Stomach smooth muscle (tissue), 2 donors: ENCODE results near the gene HTR7.

ENCODE experiments used
- H3K27ac ChIP-seq: one replicate; pipeline ENCODE4 v1.7.0; 2013; ENCODE audit warnings: mild to moderate bottlenecking, low read length, inconsistent platforms
- H3K27me3 ChIP-seq, 2 donors: one replicate each; pipeline ENCODE4 v1.7.0; 2013; ENCODE audit warnings: low read length in 2 of 2; ENCODE audit not compliant: insufficient read depth in 2 of 2, control insufficient read depth in 1 of 2
- H3K36me3 ChIP-seq, 2 donors: one replicate each; pipeline ENCODE4 v1.7.0; 2013; ENCODE audit warnings: low read length in 2 of 2; ENCODE audit not compliant: control insufficient read depth in 2 of 2, insufficient read depth in 2 of 2
- H3K4me1 ChIP-seq: one replicate; pipeline ENCODE4 v1.7.0; 2013; ENCODE audit warnings: low read length; ENCODE audit not compliant: control insufficient read depth, insufficient read depth
- H3K4me3 ChIP-seq, 2 donors: one replicate each; pipeline ENCODE4 v1.7.0; 2013; ENCODE audit warnings: low read length in 2 of 2
- H3K9ac ChIP-seq, 2 donors: one replicate each; pipeline ENCODE4 v1.7.0; 2013; ENCODE audit warnings: low read length in 2 of 2, mild to moderate bottlenecking in 1 of 2
- H3K9me3 ChIP-seq, 2 donors: one replicate each; pipeline ENCODE4 v1.7.0; 2013; ENCODE audit warnings: low read length in 2 of 2; ENCODE audit not compliant: control insufficient read depth in 2 of 2
- donor health status: healthy.
- donor health status: Pancreatic carcinoma.

HTR7 gene

DNA sequence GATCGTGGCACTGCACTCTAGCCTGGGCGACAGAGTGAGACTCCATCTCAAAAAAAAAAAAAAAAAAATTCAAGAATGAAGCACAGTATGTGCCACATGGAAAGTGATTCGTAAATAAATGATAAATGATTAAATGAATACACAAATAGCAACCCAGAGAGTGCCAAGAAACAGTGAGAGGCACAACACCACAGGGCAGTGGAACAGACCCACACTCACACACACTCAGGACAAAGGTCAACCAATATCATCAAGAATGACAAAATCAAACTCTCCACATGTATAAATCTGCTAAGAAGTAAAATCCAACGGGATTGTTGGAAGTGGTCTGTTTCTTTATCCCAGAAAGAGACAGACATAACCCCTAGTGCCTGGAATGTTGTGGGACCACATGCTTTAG, 77.4 kb downstream of the HTR7 start:
- H3K27ac ChIP-seq: no peak overlapping the region
- H3K4me3 ChIP-seq: no peak overlapping the region
- H3K9me3 ChIP-seq: no peaks in the 10 kb centered on the region
- no peak overlapping the region for H3K9ac ChIP-seq
- no peaks in the 10 kb centered on the region for H3K36me3 ChIP-seq
- H3K4me1 ChIP-seq: no peaks in the 10 kb centered on the region
- no peaks in the 10 kb centered on the region for H3K27me3 ChIP-seq

DNA sequence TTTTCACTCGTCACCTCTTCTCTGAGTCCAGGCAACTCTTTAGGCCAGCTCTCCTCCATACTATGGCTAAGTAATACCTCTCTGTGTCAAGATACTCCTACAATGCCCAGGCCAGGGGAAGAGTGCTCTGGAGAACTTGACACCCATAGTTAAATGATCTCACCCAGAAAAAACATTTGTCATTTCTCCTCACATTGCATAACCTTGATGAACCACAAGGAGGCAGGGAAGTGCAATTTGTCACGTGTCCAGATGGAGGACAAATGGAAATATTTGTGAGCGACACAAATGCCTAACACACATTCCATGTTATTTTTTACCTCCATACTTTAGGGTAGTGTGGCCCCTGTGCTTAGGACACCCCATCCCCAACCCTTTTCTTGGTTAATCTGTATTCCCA, 78.3 kb downstream of the HTR7 start:
- H3K27ac ChIP-seq: no peak overlapping the region
- no peak overlapping the region for H3K9ac ChIP-seq
- H3K9me3 ChIP-seq: no peaks in the 10 kb centered on the region
- H3K4me3 ChIP-seq: no peak overlapping the region
- no peaks in the 10 kb centered on the region for H3K4me1 ChIP-seq
- no peaks in the 10 kb centered on the region for H3K36me3 ChIP-seq
- no peaks in the 10 kb centered on the region for H3K27me3 ChIP-seq

GRCh38 chr10:90777621-90778020, 80.2 kb downstream of the HTR7 start:
- H3K4me1 ChIP-seq: no peaks in the 10 kb centered on the region

DNA sequence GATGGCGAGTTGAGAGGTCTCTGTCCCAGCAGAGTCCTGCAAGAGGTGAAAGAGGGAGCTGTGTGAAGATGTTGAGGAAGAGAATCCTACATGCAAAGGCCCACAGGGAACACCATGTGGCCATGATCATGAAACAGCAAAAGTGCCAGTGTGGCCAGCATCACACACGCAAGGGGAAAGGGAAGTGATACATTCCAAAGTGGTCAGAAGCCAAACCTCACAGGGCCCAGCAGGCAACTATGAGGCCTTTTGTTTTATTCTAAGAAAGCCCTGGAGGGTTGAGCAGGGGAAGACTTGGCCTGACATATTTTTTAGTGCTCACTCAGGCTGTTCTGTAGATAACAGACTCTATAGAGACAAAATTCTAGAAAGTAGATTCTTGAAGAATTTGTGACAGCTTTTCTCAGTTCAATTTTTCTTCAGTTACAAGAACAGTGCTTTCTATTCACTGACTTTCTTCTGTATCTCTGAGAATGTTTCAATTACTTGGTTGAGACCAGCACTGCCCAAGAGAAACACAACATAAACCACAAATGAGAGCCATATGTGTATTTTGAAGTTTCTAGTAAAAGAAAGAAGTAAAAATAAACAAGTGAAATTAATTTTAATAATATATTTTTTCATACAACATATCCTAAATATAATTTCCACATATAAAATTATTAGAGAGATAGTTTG, 82.3 kb downstream of the HTR7 start:
- Histone ChIP-seq H3K9me3 (no peaks in the 10 kb centered on the region), H3K27me3 (no peaks in the 10 kb centered on the region), H3K36me3 (no peaks in the 10 kb centered on the region), H3K27ac (no peak overlapping the region), H3K9ac (no peak overlapping the region), H3K4me3 (no peak overlapping the region), H3K4me1 (no peaks in the 10 kb centered on the region)

More at GRCh38 chr10:90777621-90778020, 80.2 kb downstream of the HTR7 start:
- Histone ChIP-seq H3K4me3 (no peak overlapping the region), H3K9ac (no peak overlapping the region), H3K36me3 (no peaks in the 10 kb centered on the region), H3K27me3 (no peaks in the 10 kb centered on the region), H3K27ac (no peak overlapping the region), H3K9me3 (no peaks in the 10 kb centered on the region)

DNA sequence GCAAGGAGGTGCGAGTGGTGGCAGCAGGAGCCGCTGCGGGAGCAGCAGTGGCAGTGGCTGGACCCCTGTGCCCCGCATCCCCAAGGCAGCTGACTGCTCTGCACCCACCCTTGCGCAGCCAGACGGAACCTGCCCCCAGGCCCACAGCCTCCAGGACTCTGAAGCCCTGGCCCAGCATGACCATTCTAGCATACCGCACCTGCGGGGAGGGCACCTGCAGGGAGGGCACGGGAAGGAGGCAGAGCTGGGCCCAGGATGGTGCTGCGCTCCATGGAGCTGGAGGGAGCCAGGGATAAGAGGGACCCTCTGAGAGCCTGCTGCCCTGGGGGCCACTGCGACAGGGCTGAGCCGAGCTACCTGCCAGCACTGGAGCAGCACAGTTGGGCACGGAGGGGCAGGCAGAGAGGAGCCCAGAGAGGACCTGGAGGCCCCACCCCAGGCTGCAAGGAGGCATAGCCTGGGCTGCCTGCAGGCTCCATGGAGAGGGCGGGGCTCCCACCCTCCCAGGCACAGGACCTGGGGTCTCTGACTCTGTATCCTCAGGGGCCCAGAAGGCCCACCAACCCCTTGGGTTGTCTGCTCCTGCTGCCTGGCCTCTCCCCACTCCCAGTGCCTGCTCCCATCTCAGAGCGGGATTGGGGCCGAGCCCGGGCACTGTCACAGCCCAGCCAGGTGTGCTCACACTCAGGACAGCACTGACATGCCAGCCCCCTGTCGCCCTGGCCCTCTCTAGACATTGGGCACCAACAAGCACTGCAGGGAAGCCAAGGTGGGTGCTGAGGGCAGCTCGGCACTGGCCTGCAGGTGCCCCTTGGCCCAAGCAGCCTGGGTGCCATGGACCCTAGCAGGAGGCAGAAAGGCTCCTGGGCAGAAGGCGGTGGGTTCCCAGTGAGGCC, 87.6 kb downstream of the HTR7 start:
- H3K27me3 ChIP-seq: no peaks in the 10 kb centered on the region
- no peak overlapping the region for H3K4me3 ChIP-seq
- H3K9ac ChIP-seq: no peak overlapping the region
- no peaks in the 10 kb centered on the region for H3K36me3 ChIP-seq
- H3K9me3 ChIP-seq: no peaks in the 10 kb centered on the region
- no peak overlapping the region for H3K27ac ChIP-seq
- no peaks in the 10 kb centered on the region for H3K4me1 ChIP-seq

DNA sequence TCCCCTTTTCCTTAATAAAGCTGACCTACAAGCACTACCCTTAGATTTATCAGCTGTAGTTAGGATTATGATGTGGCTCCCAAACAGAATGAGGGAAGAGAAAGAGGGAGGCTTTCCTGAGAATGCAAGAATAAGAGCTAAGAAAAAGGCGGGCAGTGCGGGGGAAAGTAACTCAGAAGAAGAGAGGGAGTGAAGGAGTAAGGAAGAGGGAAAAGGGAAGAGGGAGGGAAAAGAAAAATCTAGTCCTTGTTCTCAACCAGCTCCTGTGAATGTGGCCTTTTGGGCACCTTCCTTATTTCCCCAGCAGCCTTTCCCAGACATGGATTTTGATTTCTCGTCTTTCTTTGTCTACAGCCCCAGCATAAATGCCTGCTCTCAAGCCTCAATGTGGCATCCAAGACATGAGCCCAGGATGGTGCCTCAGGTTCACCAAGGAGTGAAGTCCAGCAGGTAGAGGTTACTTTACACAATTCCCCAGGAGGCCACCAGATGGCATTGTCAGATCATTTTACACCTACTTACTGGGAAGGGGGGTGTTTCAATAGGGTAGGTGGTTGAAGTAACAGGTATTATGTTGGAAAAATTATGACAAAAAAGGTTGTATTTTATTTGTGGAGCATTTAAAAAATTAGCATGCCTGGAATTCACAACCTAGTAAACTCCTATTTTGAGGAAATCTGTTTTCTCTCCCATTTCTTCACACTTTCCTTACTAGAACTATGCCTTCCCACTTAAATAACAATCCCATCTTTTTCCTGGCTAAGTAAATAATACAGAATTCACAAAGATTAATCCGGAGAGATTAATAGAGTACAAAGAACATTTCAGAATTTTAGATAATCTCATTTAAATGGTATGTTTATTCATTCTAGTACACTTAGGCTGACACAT, 106.5 kb downstream of the HTR7 start:
- Histone ChIP-seq H3K27me3 (no peaks in the 10 kb centered on the region), H3K36me3 (no peaks in the 10 kb centered on the region), H3K4me3 (no peak overlapping the region)

DNA sequence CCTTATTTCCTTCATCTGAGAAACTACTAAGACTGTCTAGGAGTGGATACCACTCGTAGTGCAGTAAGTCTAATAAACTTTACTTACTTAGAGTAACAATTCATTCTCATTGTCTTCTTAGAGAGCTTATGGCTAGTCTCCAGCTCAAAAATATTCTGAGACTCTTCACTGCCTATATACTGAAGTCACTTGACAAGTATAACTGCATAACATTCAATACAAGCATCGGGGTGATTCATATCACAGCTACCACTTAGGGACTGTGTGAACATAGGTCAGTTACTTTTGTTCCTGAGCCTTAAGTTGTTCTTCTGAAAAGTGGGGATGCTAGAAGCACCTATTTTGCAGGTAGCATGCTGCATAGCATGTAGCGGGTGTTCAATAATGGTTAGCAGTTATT, 111.0 kb downstream of the HTR7 start:
- Histone ChIP-seq H3K27me3 (no peaks in the 10 kb centered on the region), H3K9ac (no peak overlapping the region), H3K4me1 (no peaks in the 10 kb centered on the region), H3K4me3 (no peak overlapping the region), H3K9me3 (no peaks in the 10 kb centered on the region), H3K36me3 (no peaks in the 10 kb centered on the region), H3K27ac (no peak overlapping the region)

More for the DNA sequence above, 106.5 kb downstream of the HTR7 start:
- Histone ChIP-seq H3K9ac (no peak overlapping the region), H3K9me3 (no peaks in the 10 kb centered on the region), H3K4me1 (no peaks in the 10 kb centered on the region), H3K27ac (no peak overlapping the region)

DNA sequence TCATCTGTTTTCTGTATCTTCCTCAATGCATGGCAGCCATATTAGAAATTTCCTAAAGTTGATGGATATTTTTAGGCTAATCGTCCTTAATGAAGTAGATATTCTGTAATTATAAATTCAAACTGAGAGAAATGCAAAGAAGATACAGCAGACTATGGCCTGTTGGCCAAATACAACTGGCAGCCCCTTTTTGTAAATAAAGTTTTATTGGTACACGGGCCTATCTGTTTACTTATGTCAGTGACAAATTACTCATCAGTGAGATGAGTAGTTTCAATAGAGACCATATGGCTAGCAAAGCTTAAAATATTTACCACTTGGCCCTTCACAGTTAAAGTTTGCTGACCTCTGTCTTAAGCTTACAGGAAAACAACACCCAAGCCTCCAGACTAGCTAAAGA, 112.3 kb downstream of the HTR7 start:
- no peak overlapping the region for H3K27ac ChIP-seq

GRCh38 chr10:90743291-90743690, 114.5 kb downstream of the HTR7 start:
- Histone ChIP-seq H3K9me3 (no peaks in the 10 kb centered on the region), H3K4me1 (peaks cover 3% of the 10 kb centered on the region), H3K27me3 (no peaks in the 10 kb centered on the region), H3K36me3 (no peaks in the 10 kb centered on the region), H3K4me3 (no peak overlapping the region), H3K9ac (no peak overlapping the region), H3K27ac (no peak overlapping the region)

More for the DNA sequence above, 112.3 kb downstream of the HTR7 start:
- H3K4me1 ChIP-seq: no peaks in the 10 kb centered on the region
- H3K9me3 ChIP-seq: no peaks in the 10 kb centered on the region
- H3K36me3 ChIP-seq: no peaks in the 10 kb centered on the region
- H3K4me3 ChIP-seq: no peak overlapping the region
- H3K9ac ChIP-seq: no peak overlapping the region
- H3K27me3 ChIP-seq: no peaks in the 10 kb centered on the region

DNA sequence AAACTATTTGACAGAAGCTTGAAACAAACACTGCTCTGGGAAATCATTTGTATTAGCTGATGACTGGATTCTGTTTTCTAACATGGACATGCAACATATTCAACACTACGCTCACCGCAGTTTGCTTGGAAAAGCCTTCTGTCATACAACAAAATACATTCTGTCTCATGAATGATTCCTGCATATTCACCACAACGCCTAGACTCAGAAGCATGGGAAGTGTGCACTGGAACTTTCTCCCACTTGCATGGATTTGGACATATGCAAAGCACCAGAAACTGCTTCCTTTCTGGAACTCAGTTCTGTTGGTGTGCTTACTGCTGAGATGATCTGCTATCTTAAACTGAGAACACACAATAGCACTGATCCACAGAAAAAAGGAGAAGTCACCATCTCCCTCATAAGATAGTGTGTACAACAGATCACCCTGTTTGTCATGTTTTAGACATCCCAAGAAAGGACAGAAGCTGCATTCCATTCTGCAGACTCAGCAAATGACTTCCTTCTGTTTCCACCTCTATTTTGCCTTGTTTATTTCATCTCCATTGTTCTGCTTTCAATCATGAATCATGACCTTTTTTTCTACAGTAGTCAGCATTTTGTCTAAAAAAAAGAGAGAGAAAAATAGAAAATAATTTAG, 115.8 kb downstream of the HTR7 start:
- Histone ChIP-seq H3K9me3 (no peaks in the 10 kb centered on the region), H3K36me3 (no peaks in the 10 kb centered on the region), H3K9ac (no peak overlapping the region), H3K27ac (no peak overlapping the region), H3K27me3 (no peaks in the 10 kb centered on the region), H3K4me1 (peaks cover 3% of the 10 kb centered on the region), H3K4me3 (no peak overlapping the region)
